AG09309 (cell line): ENCODE data around the gene ARVCF.

ENCODE experiments used
- DNase-seq: peaks from one replicate; pipeline ENCODE4 v3.0.0-alpha.2; 2010; ENCODE audit warnings: low read depth
- H3K4me3 ChIP-seq: 2 replicates; pipeline ENCODE4 v1.5.1; 2011; ENCODE audit warnings: mild to moderate bottlenecking, low read depth, low read length, moderate library complexity; ENCODE audit not compliant: control insufficient read depth
- CTCF ChIP-seq: IDR thresholded peaks from 2 replicates; pipeline ENCODE4 v1.5.1; 2011; ENCODE audit warnings: mild to moderate bottlenecking, low read depth, low read length, inconsistent platforms; ENCODE audit not compliant: insufficient read depth, control insufficient read depth; ENCODE audit errors: missing control alignments

Gene ARVCF

GRCh38 chr22:20062043-20062765 lies 45.6 kb upstream of the ARVCF start:
- no peak overlapping the region for H3K4me3 ChIP-seq
- no peak for TF ChIP-seq CTCF
- no peak for DNase-seq

GRCh38 chr22:20061481-20061861 lies 44.8 kb upstream of the ARVCF start:
- TF ChIP-seq CTCF: no peak
- H3K4me3 ChIP-seq: no peak overlapping the region
- no peak for DNase-seq

- H3K4me3 ChIP-seq: no peak overlapping the region
- TF ChIP-seq CTCF: no peak
- no peak for DNase-seq
Measured at GRCh38 chr22:20060700-20061480, 44.3 kb upstream of the ARVCF start.

- H3K4me3 ChIP-seq: no peak overlapping the region
- no peak for DNase-seq
- TF ChIP-seq CTCF: no peak
Measured at GRCh38 chr22:20058989-20059770, 42.6 kb upstream of the ARVCF start.

- DNase-seq: no peak
- no peak for TF ChIP-seq CTCF
- H3K4me3 ChIP-seq: no peak overlapping the region
Measured at GRCh38 chr22:20057596-20058268, 41.1 kb upstream of the ARVCF start.
